Mucosa of stomach (tissue), 1 donor: Measurements from ENCODE around the gene TRDN.
"Not testable (repeated sequence)": the region's sequence is repeated elsewhere in the genome, so short reads cannot be mapped to it uniquely, and the experiment has no call there.

Experiments
- H3K27me3 ChIP-seq: one replicate; pipeline ENCODE4 v1.7.0; 2013; ENCODE audit warnings: mild to moderate bottlenecking, low read length; ENCODE audit not compliant: control insufficient read depth, insufficient read depth
- H3K36me3 ChIP-seq: one replicate; pipeline ENCODE4 v1.7.0; 2013; ENCODE audit warnings: low read length; ENCODE audit not compliant: control insufficient read depth, insufficient read depth
- H3K4me1 ChIP-seq: one replicate; pipeline ENCODE4 v1.7.0; 2013; ENCODE audit warnings: mild to moderate bottlenecking, low read length; ENCODE audit not compliant: control insufficient read depth, insufficient read depth
- H3K4me3 ChIP-seq: one replicate; pipeline ENCODE4 v1.7.0; 2013; ENCODE audit warnings: low read length
- H3K9ac ChIP-seq: one replicate; pipeline ENCODE4 v1.7.0; 2013; ENCODE audit warnings: mild to moderate bottlenecking, low read length, moderate library complexity
- H3K9me3 ChIP-seq: one replicate; pipeline ENCODE4 v1.7.0; 2013; ENCODE audit warnings: mild to moderate bottlenecking, low read length, moderate library complexity; ENCODE audit not compliant: control insufficient read depth
- donor health status: Pancreatic carcinoma.

TRDN gene

GRCh38 chr6:123295672-123296071 is 341.1 kb downstream of the TRDN start:
- Histone ChIP-seq H3K4me3 (no peak overlapping the region), H3K36me3 (no peaks in the 10 kb centered on the region), H3K9ac (no peak overlapping the region), H3K9me3 (no peaks in the 10 kb centered on the region), H3K27me3 (no peaks in the 10 kb centered on the region), H3K4me1 (no peaks in the 10 kb centered on the region)

- Histone ChIP-seq H3K4me3 (no peak overlapping the region), H3K4me1 (no peaks in the 10 kb centered on the region), H3K9ac (no peak overlapping the region), H3K36me3 (no peaks in the 10 kb centered on the region), H3K9me3 (no peaks in the 10 kb centered on the region), H3K27me3 (no peaks in the 10 kb centered on the region)
These were observed 341.6 kb downstream of the TRDN start for GRCh38 chr6:123295181-123295580.

- no peak overlapping the region for H3K9ac ChIP-seq
- no peaks in the 10 kb centered on the region for H3K4me1 ChIP-seq
These were observed 348.1 kb downstream of the TRDN start for GRCh38 chr6:123288649-123289048.

GRCh38 chr6:123276546-123276980 is 360.2 kb downstream of the TRDN start:
- H3K27me3 ChIP-seq = no peaks in the 10 kb centered on the region
- no peak overlapping the region for H3K9ac ChIP-seq
- H3K4me3 ChIP-seq = no peak overlapping the region

More at GRCh38 chr6:123288649-123289048, 348.1 kb downstream of the TRDN start:
- Histone ChIP-seq H3K27me3 (no peaks in the 10 kb centered on the region), H3K36me3 (no peaks in the 10 kb centered on the region), H3K4me3 (no peak overlapping the region), H3K9me3 (no peaks in the 10 kb centered on the region)

GRCh38 chr6:123263981-123264380 is 372.8 kb downstream of the TRDN start:
- no peaks in the 10 kb centered on the region for H3K4me1 ChIP-seq
- no peaks in the 10 kb centered on the region for H3K9me3 ChIP-seq
- no peak overlapping the region for H3K9ac ChIP-seq
- no peak overlapping the region for H3K4me3 ChIP-seq
- no peaks in the 10 kb centered on the region for H3K36me3 ChIP-seq
- H3K27me3 ChIP-seq = no peaks in the 10 kb centered on the region

More at GRCh38 chr6:123276546-123276980, 360.2 kb downstream of the TRDN start:
- H3K9me3 ChIP-seq = no peaks in the 10 kb centered on the region
- H3K4me1 ChIP-seq = no peaks in the 10 kb centered on the region
- no peaks in the 10 kb centered on the region for H3K36me3 ChIP-seq

- no peaks in the 10 kb centered on the region for H3K9me3 ChIP-seq
- no peaks in the 10 kb centered on the region for H3K4me1 ChIP-seq
These were observed 396.1 kb downstream of the TRDN start for GRCh38 chr6:123240626-123241025.

GRCh38 chr6:123233336-123233735 is 403.4 kb downstream of the TRDN start:
- H3K4me3 ChIP-seq = no peak overlapping the region
- no peaks in the 10 kb centered on the region for H3K9me3 ChIP-seq
- no peak overlapping the region for H3K9ac ChIP-seq
- no peaks in the 10 kb centered on the region for H3K27me3 ChIP-seq
- no peaks in the 10 kb centered on the region for H3K36me3 ChIP-seq
- no peaks in the 10 kb centered on the region for H3K4me1 ChIP-seq

More at GRCh38 chr6:123240626-123241025, 396.1 kb downstream of the TRDN start:
- Histone ChIP-seq H3K36me3 (no peaks in the 10 kb centered on the region), H3K4me3 (no peak overlapping the region), H3K27me3 (no peaks in the 10 kb centered on the region), H3K9ac (no peak overlapping the region)

GRCh38 chr6:123227789-123228188 is 409.0 kb downstream of the TRDN start:
- H3K9me3 ChIP-seq, H3K4me3 ChIP-seq, H3K4me1 ChIP-seq, H3K36me3 ChIP-seq, H3K27me3 ChIP-seq, H3K9ac ChIP-seq: not testable (repeated sequence)

- Histone ChIP-seq H3K9me3 (no peaks in the 10 kb centered on the region), H3K36me3 (no peaks in the 10 kb centered on the region), H3K27me3 (no peaks in the 10 kb centered on the region), H3K9ac (no peak overlapping the region), H3K4me3 (no peak overlapping the region), H3K4me1 (no peaks in the 10 kb centered on the region)
These were observed 410.4 kb downstream of the TRDN start for GRCh38 chr6:123226398-123226797.

- H3K4me1 ChIP-seq = no peaks in the 10 kb centered on the region
- no peaks in the 10 kb centered on the region for H3K27me3 ChIP-seq
- no peak overlapping the region for H3K4me3 ChIP-seq
- no peak overlapping the region for H3K9ac ChIP-seq
- no peaks in the 10 kb centered on the region for H3K36me3 ChIP-seq
- no peaks in the 10 kb centered on the region for H3K9me3 ChIP-seq
These were observed 412.7 kb downstream of the TRDN start for GRCh38 chr6:123224077-123224476.

GRCh38 chr6:123223461-123223860 is 413.3 kb downstream of the TRDN start:
- no peak overlapping the region for H3K9ac ChIP-seq
- no peak overlapping the region for H3K4me3 ChIP-seq
- no peaks in the 10 kb centered on the region for H3K4me1 ChIP-seq
- no peaks in the 10 kb centered on the region for H3K27me3 ChIP-seq
- no peaks in the 10 kb centered on the region for H3K9me3 ChIP-seq
- H3K36me3 ChIP-seq = no peaks in the 10 kb centered on the region

- Histone ChIP-seq H3K4me3 (no peak overlapping the region), H3K9me3 (no peaks in the 10 kb centered on the region), H3K9ac (no peak overlapping the region), H3K36me3 (no peaks in the 10 kb centered on the region), H3K4me1 (no peaks in the 10 kb centered on the region), H3K27me3 (no peaks in the 10 kb centered on the region)
These were observed 421.5 kb downstream of the TRDN start for GRCh38 chr6:123215211-123215610.

- no peaks in the 10 kb centered on the region for H3K36me3 ChIP-seq
- H3K4me3 ChIP-seq = no peak overlapping the region
- H3K9me3 ChIP-seq = no peaks in the 10 kb centered on the region
- no peaks in the 10 kb centered on the region for H3K27me3 ChIP-seq
- H3K4me1 ChIP-seq = no peaks in the 10 kb centered on the region
- H3K9ac ChIP-seq = no peak overlapping the region
These were observed 422.3 kb downstream of the TRDN start for GRCh38 chr6:123214433-123214832.
